ENCODE results near the gene ATRNL1. TPM values are rescaled to one million over a fixed set of nuclear protein-coding genes. Genes with fewer than 3 reads are reported as not detected.

ATRNL1 gene
- total RNA-seq, 1 experiment from 2014 or later, result 8.8 TPM

DNA sequence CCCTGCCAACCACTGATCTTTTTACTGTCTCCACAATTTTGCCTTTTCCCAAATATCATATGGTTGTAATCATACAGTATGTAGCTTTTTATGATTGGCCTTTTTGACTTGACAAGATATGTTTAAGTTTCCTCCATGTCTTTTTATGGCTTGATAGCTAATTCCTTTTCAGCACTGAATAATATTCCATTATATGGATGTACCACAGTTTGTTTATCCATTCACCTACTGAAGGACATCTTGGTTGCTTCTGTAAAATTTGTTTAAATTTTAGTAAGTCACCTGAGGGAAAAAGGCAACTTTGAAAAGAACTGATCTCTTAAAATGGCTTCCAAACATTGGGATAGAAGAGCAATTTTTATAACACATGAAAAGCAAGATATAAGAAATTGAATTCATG lies 43.5 kb downstream of the ATRNL1 start:
- peaks cover 4% of the 10 kb centered on the region for H3K9me3 Mint-ChIP-seq (ENCODE audit: low read depth, unreplicated experiment)
- H3K36me3 Mint-ChIP-seq (ENCODE audit: insufficient read depth, unreplicated experiment), result no peaks in the 10 kb centered on the region
- no peak for DNase-seq
- CTCF ChIA-PET, result no interaction called here
- TF ChIP-seq, protein P1, sequence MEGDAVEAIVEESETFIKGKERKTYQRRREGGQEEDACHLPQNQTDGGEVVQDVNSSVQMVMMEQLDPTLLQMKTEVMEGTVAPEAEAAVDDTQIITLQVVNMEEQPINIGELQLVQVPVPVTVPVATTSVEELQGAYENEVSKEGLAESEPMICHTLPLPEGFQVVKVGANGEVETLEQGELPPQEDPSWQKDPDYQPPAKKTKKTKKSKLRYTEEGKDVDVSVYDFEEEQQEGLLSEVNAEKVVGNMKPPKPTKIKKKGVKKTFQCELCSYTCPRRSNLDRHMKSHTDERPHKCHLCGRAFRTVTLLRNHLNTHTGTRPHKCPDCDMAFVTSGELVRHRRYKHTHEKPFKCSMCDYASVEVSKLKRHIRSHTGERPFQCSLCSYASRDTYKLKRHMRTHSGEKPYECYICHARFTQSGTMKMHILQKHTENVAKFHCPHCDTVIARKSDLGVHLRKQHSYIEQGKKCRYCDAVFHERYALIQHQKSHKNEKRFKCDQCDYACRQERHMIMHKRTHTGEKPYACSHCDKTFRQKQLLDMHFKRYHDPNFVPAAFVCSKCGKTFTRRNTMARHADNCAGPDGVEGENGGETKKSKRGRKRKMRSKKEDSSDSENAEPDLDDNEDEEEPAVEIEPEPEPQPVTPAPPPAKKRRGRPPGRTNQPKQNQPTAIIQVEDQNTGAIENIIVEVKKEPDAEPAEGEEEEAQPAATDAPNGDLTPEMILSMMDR (IDR thresholded peaks at IDR 0.05; ENCODE audit: unreplicated experiment), result no peak
- no peak overlapping the region for H3K4me3 Mint-ChIP-seq (ENCODE audit: low read depth, unreplicated experiment)
- intact Hi-C loops (cut with micrococcal nuclease; ENCODE audit: unreplicated experiment), result no loop called here
- BruUV-seq (replicated peaks), result no TSS peak
- H3K27me3 Mint-ChIP-seq (ENCODE audit: unreplicated experiment), result peaks cover under 1% of the 10 kb centered on the region
- no peak overlapping the region for H3K27ac Mint-ChIP-seq (ENCODE audit: unreplicated experiment)
- H3K4me1 Mint-ChIP-seq (ENCODE audit: low read depth, unreplicated experiment), result no peaks in the 10 kb centered on the region

DNA sequence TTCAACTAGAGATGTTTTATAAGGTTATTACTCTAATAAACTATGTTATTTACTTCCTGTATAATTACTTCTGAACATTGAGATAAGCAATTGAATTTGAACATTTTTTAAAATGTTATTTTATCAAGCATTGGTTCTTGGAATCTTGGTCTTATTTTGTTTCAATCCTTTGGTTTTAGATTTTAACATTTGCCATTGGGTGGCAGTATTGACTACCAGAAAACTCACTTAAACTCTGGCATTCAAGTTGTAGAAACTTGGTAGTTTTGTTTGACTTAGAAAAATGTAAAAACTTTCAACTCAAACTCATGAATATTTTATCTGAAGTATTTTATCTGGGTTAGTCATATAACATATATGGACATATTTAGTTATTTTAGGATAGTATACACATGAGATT lies 48.1 kb downstream of the ATRNL1 start:
- no peaks in the 10 kb centered on the region for H3K4me1 Mint-ChIP-seq (ENCODE audit: low read depth, unreplicated experiment)
- DNase-seq, result no peak
- CTCF ChIA-PET, result no interaction called here
- BruUV-seq (replicated peaks), result no TSS peak
- H3K4me3 Mint-ChIP-seq (ENCODE audit: low read depth, unreplicated experiment), result no peak overlapping the region
- peaks cover 19% of the 10 kb centered on the region for H3K27me3 Mint-ChIP-seq (ENCODE audit: unreplicated experiment)
- H3K36me3 Mint-ChIP-seq (ENCODE audit: insufficient read depth, unreplicated experiment), result no peaks in the 10 kb centered on the region
- TF ChIP-seq, protein P1 (IDR thresholded peaks at IDR 0.05; ENCODE audit: unreplicated experiment), result no peak
- intact Hi-C loops (cut with micrococcal nuclease; ENCODE audit: unreplicated experiment), result loop anchor here (1.0 to 5.0 kb wide), 2 partner anchors 216 to 276 kb away; no protein-coding TSS in a partner anchor
- H3K27ac Mint-ChIP-seq (ENCODE audit: unreplicated experiment), result no peak overlapping the region
- H3K9me3 Mint-ChIP-seq (ENCODE audit: low read depth, unreplicated experiment), result peaks cover 4% of the 10 kb centered on the region

DNA sequence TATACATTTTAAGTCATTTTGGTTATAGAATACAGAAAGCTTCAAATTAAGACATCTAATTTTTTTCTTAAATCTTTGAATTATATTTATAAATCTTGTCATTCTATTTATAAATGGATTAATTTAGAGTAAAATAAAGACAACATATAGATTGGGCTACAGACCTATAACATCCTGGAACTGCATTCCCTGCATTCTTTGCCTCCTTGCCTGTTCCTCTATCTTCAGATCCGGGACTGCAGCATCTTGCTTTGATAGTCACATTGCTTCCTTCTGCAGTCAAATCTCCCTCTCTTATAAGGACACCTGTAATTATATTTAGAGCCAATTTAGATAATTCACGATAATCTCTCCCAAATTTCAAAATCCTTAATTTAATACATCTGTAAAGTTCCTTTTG lies 64.2 kb downstream of the ATRNL1 start:
- TF ChIP-seq, protein P1 (IDR thresholded peaks at IDR 0.05; ENCODE audit: unreplicated experiment), result no peak
- BruUV-seq (replicated peaks), result no TSS peak
- CTCF ChIA-PET, result no interaction called here
- no peaks in the 10 kb centered on the region for H3K27me3 Mint-ChIP-seq (ENCODE audit: unreplicated experiment)
- H3K27ac Mint-ChIP-seq (ENCODE audit: unreplicated experiment), result no peak overlapping the region
- DNase-seq, result no peak
- no peak overlapping the region for H3K4me3 Mint-ChIP-seq (ENCODE audit: low read depth, unreplicated experiment)
- H3K4me1 Mint-ChIP-seq (ENCODE audit: low read depth, unreplicated experiment), result no peaks in the 10 kb centered on the region
- intact Hi-C loops (cut with micrococcal nuclease; ENCODE audit: unreplicated experiment), result no loop called here
- no peaks in the 10 kb centered on the region for H3K36me3 Mint-ChIP-seq (ENCODE audit: insufficient read depth, unreplicated experiment)
- H3K9me3 Mint-ChIP-seq (ENCODE audit: low read depth, unreplicated experiment), result no peaks in the 10 kb centered on the region

DNA sequence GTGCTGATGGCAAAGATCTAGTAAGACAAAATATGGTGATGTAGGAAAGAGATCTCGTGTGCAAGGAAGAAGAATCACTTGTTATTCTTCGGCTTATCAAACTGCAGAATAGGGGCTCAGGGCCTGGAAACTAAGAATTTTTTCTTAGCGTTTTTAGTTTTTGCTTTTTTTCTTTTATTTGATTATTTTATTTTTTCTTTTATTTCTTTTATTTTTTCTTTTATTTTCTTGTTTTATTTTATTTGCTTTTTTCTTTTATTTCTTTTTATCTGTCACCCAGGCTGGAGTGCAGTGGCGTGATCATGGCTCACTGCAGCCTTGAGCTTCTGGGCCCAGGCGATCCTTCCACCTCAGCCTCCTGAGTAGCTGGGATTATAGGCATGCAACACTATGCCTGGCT lies 70.0 kb downstream of the ATRNL1 start:
- no peaks in the 10 kb centered on the region for H3K27me3 Mint-ChIP-seq (ENCODE audit: unreplicated experiment)
- TF ChIP-seq, protein P1 (IDR thresholded peaks at IDR 0.05; ENCODE audit: unreplicated experiment), result no peak
- H3K36me3 Mint-ChIP-seq (ENCODE audit: insufficient read depth, unreplicated experiment), result no peaks in the 10 kb centered on the region
- H3K4me1 Mint-ChIP-seq (ENCODE audit: low read depth, unreplicated experiment), result no peaks in the 10 kb centered on the region
- no peak for DNase-seq
- no peak overlapping the region for H3K4me3 Mint-ChIP-seq (ENCODE audit: low read depth, unreplicated experiment)
- no TSS peak for BruUV-seq (replicated peaks)
- H3K27ac Mint-ChIP-seq (ENCODE audit: unreplicated experiment), result no peak overlapping the region
- intact Hi-C loops (cut with micrococcal nuclease; ENCODE audit: unreplicated experiment), result loop anchor here (10.0 kb wide), 1 partner anchor 1222 kb away; no protein-coding TSS in a partner anchor
- no peaks in the 10 kb centered on the region for H3K9me3 Mint-ChIP-seq (ENCODE audit: low read depth, unreplicated experiment)
- CTCF ChIA-PET, result no interaction called here

Data from Calu3 (cell line).